CD4-positive, alpha-beta T cell (primary cell): ENCODE results near the gene R3HCC1L. TPM values are rescaled to one million over a fixed set of nuclear protein-coding genes. Genes with fewer than 3 reads are reported as not detected.
"Not testable (repeated sequence)": the region's sequence is repeated elsewhere in the genome, so short reads cannot be mapped to it uniquely, and the experiment has no call there.

Experiments
- ATAC-seq: fragments of 200-7000 bp; cut with Tn5 transposase; one replicate; pipeline ENCODE4 v1.10.0; 2022; ENCODE audit warnings: mild to moderate bottlenecking; ENCODE audit not compliant: poor library complexity
- CTCF ChIA-PET: fragments of 350-600 bp; sonication (Branson Sonifier 250); formaldehyde crosslinking; loops from one replicate; lab custom pipeline; 2021; ENCODE audit warnings: antibody characterized with exemption, inconsistent platforms; lab: Charles Lee
- POLR2A ChIA-PET: fragments of 350-600 bp; sonication (Branson Sonifier 250); formaldehyde crosslinking; loops from one replicate; lab custom pipeline; 2021; ENCODE audit warnings: antibody characterized with exemption, inconsistent platforms; lab: Charles Lee
- DNase-seq, 14 experiments: peaks; one replicate each; pipeline ENCODE4 v3.0.0-alpha.2; 2013 to 2020; ENCODE audit warnings: mixed read lengths in 2 of 14
- H3K27ac ChIP-seq, 2 donors: one replicate each; pipeline versions ENCODE4 v1.5.1 to v1.7.0; 2013; ENCODE audit warnings: low read length in 2 of 2, low read depth in 1 of 2, mild to moderate bottlenecking in 1 of 2
- H3K27me3 ChIP-seq, 2 experiments: 1 replicate in 1 of 2; 2 replicates in 1 of 2; pipeline versions ENCODE4 v1.6.1 to v1.7.0; 2013; ENCODE audit warnings: low read length in 2 of 2, control low read depth in 1 of 2, mild to moderate bottlenecking in 1 of 2, moderate library complexity in 1 of 2; ENCODE audit not compliant: insufficient read depth in 2 of 2, control insufficient read depth in 1 of 2
- H3K36me3 ChIP-seq: one replicate; pipeline ENCODE4 v1.6.1; 2013; ENCODE audit warnings: low read length, control low read depth; ENCODE audit not compliant: insufficient read depth
- H3K4me1 ChIP-seq: one replicate; pipeline ENCODE4 v1.6.1; 2013; ENCODE audit warnings: low read length, control low read depth; ENCODE audit not compliant: insufficient read depth
- H3K4me3 ChIP-seq: one replicate; pipeline ENCODE4 v1.5.1; 2013; ENCODE audit warnings: mild to moderate bottlenecking, low read length, moderate library complexity
- H3K9me3 ChIP-seq, 2 experiments: 1 replicate in 1 of 2; 2 replicates in 1 of 2; pipeline versions ENCODE4 v1.6.1 to v1.7.0; 2013; ENCODE audit warnings: low read length in 2 of 2, mild to moderate bottlenecking in 2 of 2, control low read depth in 1 of 2, moderate library complexity in 1 of 2; ENCODE audit not compliant: control insufficient read depth in 1 of 2, insufficient read depth in 1 of 2
- H3K27ac Mint-ChIP-seq: one replicate; pipeline ENCODE4 v1.8.0; 2020; ENCODE audit warnings: mixed read lengths
- H3K27me3 Mint-ChIP-seq: one replicate; pipeline ENCODE4 v1.8.0; 2021; ENCODE audit warnings: mixed read lengths
- H3K36me3 Mint-ChIP-seq: one replicate; pipeline ENCODE4 v1.8.0; 2021; ENCODE audit warnings: low read depth, mixed read lengths
- H3K4me1 Mint-ChIP-seq: one replicate; pipeline ENCODE4 v1.8.0; 2021; ENCODE audit warnings: low read depth, mixed read lengths
- H3K4me3 Mint-ChIP-seq: one replicate; pipeline ENCODE4 v1.8.0; 2020; ENCODE audit warnings: mild to moderate bottlenecking, mixed read lengths
- H3K9me3 Mint-ChIP-seq: one replicate; pipeline ENCODE4 v1.8.0; 2020; ENCODE audit warnings: mixed read lengths
- CTCF ChIP-seq: fragments of 200-600 bp; IDR thresholded peaks from one replicate; pipeline ENCODE4 v1.8.0; 2022; ENCODE audit warnings: antibody characterized with exemption, mild to moderate bottlenecking
- intact Hi-C, 2 experiments: fragments of 100-400 bp; cut with DNase I in 1 of 2; cut with micrococcal nuclease in 1 of 2; formaldehyde crosslinking; loops; one replicate each; pipeline versions ENCODE4 v1.15.1 to v1.9.0; 2023 to 2025; cut with DNase I, micrococcal nuclease
- total RNA-seq, 174 experiments: library from RNA in 2 of 174; stranded (reverse) in 2 of 174; gene quantifications; one replicate each; pipeline ENCODE4 v1.2.3 and lab custom pipeline; 2021 to 2026

The R3HCC1L gene
- total RNA-seq, 2 experiments from 2014 or later, result 12.7 to 13.7 TPM

GRCh38 chr10:98172495-98172894 is 38.0 kb downstream of the R3HCC1L start:
- peaks cover 40% of the 10 kb centered on the region for H3K4me1 Mint-ChIP-seq
- intact Hi-C loops, result no loop called here

DNA sequence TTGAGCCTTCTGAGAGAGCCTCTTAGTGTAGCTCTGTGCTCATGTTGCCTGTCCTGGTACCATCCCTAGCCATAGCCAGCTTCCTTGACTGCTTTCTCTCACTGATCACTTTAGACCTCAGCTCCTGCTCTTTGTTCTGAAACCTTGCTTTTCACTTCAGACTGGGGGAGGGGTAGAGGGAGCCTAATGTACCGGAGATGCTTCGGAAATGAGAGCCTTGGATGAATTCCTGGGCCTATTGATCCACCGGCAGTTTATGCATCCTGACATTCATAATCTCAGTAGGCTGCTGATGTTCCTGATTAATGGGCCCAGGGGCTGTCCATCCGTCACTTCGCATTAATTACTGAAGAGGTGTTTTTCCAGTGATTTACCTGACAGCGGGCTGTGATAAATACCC is 38.8 kb downstream of the R3HCC1L start:
- CTCF ChIA-PET, result no interaction called here

More at GRCh38 chr10:98172495-98172894, 38.0 kb downstream of the R3HCC1L start:
- Mint-ChIP-seq H3K36me3 (peaks cover 81% of the 10 kb centered on the region), H3K27ac (no peak overlapping the region), H3K4me3 (no peak overlapping the region), H3K27me3 (no peaks in the 10 kb centered on the region), H3K9me3 (no peaks in the 10 kb centered on the region)
- peaks cover 43% of the 10 kb centered on the region for H3K36me3 ChIP-seq
- H3K9me3 ChIP-seq, result no peaks in the 10 kb centered on the region
- no peak overlapping the region for H3K4me3 ChIP-seq
- CTCF ChIA-PET, result interaction anchor here (0.5 kb wide), 1 partner anchor 1382 kb away, joined by 3 read pairs; no protein-coding TSS in a partner anchor
- no peaks in the 10 kb centered on the region for H3K27me3 ChIP-seq
- no peaks in the 10 kb centered on the region for H3K4me1 ChIP-seq
- DNase-seq (no peak), ATAC-seq (no peak)
- H3K27ac ChIP-seq, result no peak overlapping the region
- POLR2A ChIA-PET, result no interaction called here
- TF ChIP-seq CTCF, result no peak

DNA sequence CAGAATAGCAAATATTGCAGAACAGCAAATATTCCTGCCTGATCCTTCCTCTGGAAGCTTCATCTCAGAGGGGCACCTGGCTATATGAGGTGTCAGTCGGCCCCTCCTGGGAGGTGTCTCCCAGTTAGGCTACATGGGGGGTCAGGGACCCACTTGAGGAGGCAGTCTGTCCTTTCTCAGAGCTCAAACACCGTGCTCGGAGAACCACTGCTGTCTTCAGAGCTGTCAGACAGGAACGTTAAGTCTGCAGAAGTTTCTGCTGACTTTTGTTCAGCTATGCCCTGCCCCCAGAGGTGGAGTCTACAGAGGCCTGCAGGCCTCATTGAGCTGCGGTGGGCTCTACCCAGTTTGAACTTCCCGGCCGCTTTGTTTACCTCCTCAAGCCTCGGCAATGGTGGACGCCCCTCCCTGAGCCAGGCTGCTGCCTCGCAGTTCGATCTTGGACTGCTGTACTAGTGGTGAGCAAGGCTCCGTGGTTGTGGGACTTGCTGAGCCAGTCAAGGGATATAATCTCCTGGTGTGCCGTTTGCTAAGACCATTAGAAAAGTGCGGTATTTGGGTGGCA is 48.0 kb downstream of the R3HCC1L start:
- H3K27ac Mint-ChIP-seq, H3K9me3 Mint-ChIP-seq, POLR2A ChIA-PET, H3K9me3 ChIP-seq, ATAC-seq, H3K27me3 ChIP-seq, H3K4me3 ChIP-seq, H3K27ac ChIP-seq, intact Hi-C loops, H3K27me3 Mint-ChIP-seq, H3K4me3 Mint-ChIP-seq: not testable (repeated sequence)
- DNase-seq, result peak in 1 of 14 experiments; percentile 6
- CTCF ChIA-PET, result interaction anchor here (0.7 kb wide), 1 partner anchor 100 kb away, joined by 4 read pairs; no protein-coding TSS in a partner anchor
- peaks cover 14% of the 10 kb centered on the region for H3K36me3 ChIP-seq
- H3K36me3 Mint-ChIP-seq, result peaks cover 99% of the 10 kb centered on the region
- H3K4me1 Mint-ChIP-seq, result peaks cover 73% of the 10 kb centered on the region
- H3K4me1 ChIP-seq, result peaks cover 16% of the 10 kb centered on the region

More for the DNA sequence above, 38.8 kb downstream of the R3HCC1L start:
- Mint-ChIP-seq H3K4me1 (peaks cover 42% of the 10 kb centered on the region), H3K27ac (no peak overlapping the region), H3K27me3 (no peaks in the 10 kb centered on the region), H3K36me3 (peaks cover 80% of the 10 kb centered on the region), H3K4me3 (no peak overlapping the region), H3K9me3 (no peaks in the 10 kb centered on the region)
- ATAC-seq (no peak), DNase-seq (no peak)
- TF ChIP-seq CTCF, result no peak
- POLR2A ChIA-PET, result no interaction called here
- Histone ChIP-seq H3K4me1 (no peaks in the 10 kb centered on the region), H3K27ac (no peak overlapping the region), H3K9me3 (no peaks in the 10 kb centered on the region), H3K36me3 (peaks cover 38% of the 10 kb centered on the region), H3K4me3 (no peak overlapping the region), H3K27me3 (no peaks in the 10 kb centered on the region)
- intact Hi-C loops, result no loop called here

GRCh38 chr10:98186681-98187080 is 52.2 kb downstream of the R3HCC1L start:
- peaks cover 98% of the 10 kb centered on the region for H3K36me3 Mint-ChIP-seq
- H3K4me1 ChIP-seq, result peaks cover 13% of the 10 kb centered on the region
- H3K9me3 Mint-ChIP-seq, result no peaks in the 10 kb centered on the region
- peaks cover 39% of the 10 kb centered on the region for H3K4me1 Mint-ChIP-seq
- no peaks in the 10 kb centered on the region for H3K27me3 ChIP-seq
- DNase-seq (no peak), ATAC-seq (no peak)
- H3K4me3 ChIP-seq, result no peak overlapping the region
- no peak overlapping the region for H3K4me3 Mint-ChIP-seq
- ChIA-PET CTCF (no interaction called here), POLR2A (no interaction called here)
- no peaks in the 10 kb centered on the region for H3K27me3 Mint-ChIP-seq
- H3K36me3 ChIP-seq, result peaks cover 27% of the 10 kb centered on the region
- H3K27ac ChIP-seq, result no peak overlapping the region
- TF ChIP-seq CTCF, result no peak
- no peak overlapping the region for H3K27ac Mint-ChIP-seq
- H3K9me3 ChIP-seq, result no peaks in the 10 kb centered on the region
- intact Hi-C loops, result no loop called here

- CTCF ChIA-PET, H3K27ac ChIP-seq, DNase-seq, POLR2A ChIA-PET, H3K4me3 Mint-ChIP-seq, H3K4me3 ChIP-seq, H3K9me3 Mint-ChIP-seq, H3K27me3 Mint-ChIP-seq, H3K9me3 ChIP-seq, H3K27ac Mint-ChIP-seq, ATAC-seq, H3K4me1 ChIP-seq, intact Hi-C loops, H3K27me3 ChIP-seq: not testable (repeated sequence)
- H3K36me3 ChIP-seq, result peaks cover 23% of the 10 kb centered on the region
- peaks cover 17% of the 10 kb centered on the region for H3K4me1 Mint-ChIP-seq
- H3K36me3 Mint-ChIP-seq, result peaks cover 94% of the 10 kb centered on the region
Observed at GRCh38 chr10:98190773-98191172, 56.3 kb downstream of the R3HCC1L start.
